Forelimb muscle (tissue), 1 donor: Measurements from ENCODE around the gene RFPL2. TPM values are rescaled to one million over a fixed set of nuclear protein-coding genes. Genes with fewer than 3 reads are reported as not detected.
"Not testable (repeated sequence)": the region's sequence is repeated elsewhere in the genome, so short reads cannot be mapped to it uniquely, and the experiment has no call there.

Experiments used
- DNase-seq: peaks from one replicate; pipeline ENCODE4 v3.0.0-alpha.2; 2013; ENCODE audit warnings: low read depth
- polyA plus RNA-seq: library from polyadenylated mRNA; unstranded; fragments of 120-200 nt; gene quantifications from one replicate; pipeline ENCODE4 v1.2.1, GENCODE V29; 2013; ENCODE audit not compliant: insufficient read length

RFPL2 gene
- polyA plus RNA-seq, 1 donor = 0.16 TPM

DNA sequence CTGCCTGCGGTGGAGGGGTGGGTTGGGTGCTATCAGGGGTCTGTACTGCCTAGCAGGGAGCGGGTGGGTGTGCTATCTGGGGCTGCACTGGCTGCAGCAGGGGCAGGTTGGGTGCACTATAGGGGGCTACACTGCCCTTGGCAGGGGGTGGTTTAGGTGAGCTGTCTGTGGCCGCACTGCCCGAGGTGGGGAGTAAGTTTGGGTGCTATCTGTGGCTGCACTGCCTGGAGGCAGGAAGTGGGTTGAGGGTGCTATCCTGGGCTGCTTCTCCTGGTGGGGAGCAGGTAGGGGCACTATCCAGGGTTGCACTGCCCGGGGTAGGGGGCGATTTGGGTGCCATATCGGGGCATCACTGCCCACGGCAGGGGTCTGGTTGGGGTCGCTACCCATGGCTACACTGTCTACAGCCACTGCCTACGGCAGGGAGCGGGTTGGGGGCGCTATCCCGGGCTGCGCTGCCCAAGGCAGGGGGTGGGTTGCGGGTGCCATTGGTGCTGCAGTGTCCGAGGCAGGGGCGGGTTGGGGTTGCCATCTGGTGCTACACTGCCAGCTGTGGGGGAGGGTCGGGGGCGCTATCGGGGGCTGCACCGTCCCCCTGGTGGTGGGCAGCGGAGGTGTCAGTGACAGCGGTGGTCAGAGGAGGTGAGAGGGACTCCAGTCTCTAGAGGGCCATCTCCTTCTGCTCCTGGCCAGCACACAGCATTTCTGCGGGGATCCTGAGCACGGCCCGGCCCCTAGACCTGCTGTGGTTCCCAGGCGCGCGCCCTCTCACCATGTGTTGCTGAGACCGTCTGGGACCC lies 1.3 kb upstream of the RFPL2 start:
- DNase-seq = no peak

- DNase-seq = no peak
Observed at GRCh38 chr22:32204040-32204855, 625 bp downstream of the RFPL2 start.

DNA sequence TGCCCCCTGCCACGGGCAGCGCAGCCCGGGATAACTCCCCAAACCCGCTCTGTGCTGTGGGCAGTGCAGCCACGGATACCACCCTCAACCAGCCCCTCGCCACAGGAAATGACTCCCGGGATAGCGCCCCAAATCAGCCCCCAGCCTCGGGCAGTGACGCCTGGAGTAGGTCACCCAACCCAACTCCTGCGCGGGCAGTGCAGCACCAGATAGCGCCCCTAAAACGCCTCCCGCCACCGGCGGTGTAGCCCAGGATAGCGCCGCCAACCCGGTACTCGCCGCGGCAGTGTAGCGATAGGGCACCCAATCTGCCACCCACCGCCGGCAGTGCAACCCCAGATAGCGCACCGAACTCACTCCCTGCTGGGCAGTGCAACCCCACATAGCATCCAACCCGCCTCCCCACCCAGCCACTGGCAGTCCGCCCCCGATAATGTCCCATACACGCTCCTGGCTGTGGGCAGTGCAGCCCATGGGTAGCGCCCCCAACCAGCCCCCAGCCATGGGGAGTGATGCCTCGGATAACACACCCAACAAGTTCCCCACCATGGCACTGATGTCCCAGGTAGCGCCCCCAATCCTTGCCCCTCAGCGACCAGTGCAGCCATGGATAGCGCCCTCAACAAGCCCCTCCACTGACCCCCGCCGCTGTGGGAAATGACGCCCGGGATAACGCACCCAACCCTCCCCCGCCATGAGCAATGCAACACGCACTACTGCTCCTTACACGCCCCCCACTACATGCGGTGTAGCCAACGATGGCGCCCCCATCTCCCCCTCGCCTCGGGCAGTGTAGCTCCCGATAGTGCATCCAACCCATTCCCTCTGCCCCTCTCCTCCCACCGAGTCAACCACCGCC lies 1.5 kb downstream of the RFPL2 start:
- DNase-seq = no peak

DNA sequence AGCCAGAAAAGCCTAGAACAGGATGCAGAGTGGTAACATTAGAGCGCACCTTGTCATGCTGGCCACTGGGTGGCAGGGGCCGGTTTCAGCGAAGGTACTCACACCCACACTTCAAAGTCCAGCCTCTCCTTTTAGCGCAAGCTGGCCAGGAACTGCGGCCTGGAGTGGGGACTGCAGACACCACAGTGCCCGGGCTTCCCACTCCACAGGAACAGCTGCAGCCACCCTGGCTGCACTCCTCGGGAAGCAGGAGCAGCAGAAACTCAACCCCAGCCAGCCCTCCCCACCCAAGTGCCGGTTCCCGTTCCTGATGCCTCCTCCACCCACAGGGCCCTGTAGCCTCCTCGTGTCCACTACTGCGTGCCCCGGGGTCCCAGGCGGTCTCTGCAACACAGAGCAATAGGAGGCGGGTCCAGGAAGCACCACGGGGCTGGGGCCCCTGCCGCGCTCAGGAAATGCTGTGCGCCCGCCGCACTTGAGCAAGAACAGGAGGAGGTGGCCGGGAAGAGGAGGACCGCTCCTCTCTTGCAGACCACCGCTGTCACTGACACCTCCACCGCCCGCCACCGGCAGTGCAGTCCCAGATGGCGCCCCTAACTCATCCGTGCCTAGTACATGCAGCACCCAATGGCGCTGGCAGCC lies 2.2 kb downstream of the RFPL2 start:
- DNase-seq = no peak

GRCh38 chr22:32202161-32202538 lies 2.7 kb downstream of the RFPL2 start:
- DNase-seq = no peak

GRCh38 chr22:32200752-32201151 lies 4.1 kb downstream of the RFPL2 start:
- no peak for DNase-seq

DNA sequence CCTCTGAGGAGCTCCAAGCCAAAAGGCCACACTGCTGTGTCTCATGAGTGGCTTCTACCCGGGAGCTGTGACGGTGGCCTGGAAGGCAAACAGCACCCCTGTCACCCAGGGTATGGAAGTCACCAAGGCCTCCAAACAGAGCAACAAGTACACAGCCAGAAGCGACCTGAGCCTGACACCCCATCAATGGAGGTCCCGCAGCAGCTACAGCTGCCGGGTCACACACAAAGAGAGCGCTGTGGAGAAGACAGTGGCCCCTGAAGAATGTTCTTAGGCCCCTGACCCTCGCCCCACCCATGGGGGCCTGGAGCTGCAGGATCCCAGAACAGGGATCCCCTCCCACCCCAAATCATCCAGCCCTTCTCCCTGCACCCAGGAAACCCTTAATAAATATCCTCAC lies 4.9 kb downstream of the RFPL2 start:
- no peak for DNase-seq

- no peak for DNase-seq
Observed at GRCh38 chr22:32199341-32199740, 5.5 kb downstream of the RFPL2 start.

DNA sequence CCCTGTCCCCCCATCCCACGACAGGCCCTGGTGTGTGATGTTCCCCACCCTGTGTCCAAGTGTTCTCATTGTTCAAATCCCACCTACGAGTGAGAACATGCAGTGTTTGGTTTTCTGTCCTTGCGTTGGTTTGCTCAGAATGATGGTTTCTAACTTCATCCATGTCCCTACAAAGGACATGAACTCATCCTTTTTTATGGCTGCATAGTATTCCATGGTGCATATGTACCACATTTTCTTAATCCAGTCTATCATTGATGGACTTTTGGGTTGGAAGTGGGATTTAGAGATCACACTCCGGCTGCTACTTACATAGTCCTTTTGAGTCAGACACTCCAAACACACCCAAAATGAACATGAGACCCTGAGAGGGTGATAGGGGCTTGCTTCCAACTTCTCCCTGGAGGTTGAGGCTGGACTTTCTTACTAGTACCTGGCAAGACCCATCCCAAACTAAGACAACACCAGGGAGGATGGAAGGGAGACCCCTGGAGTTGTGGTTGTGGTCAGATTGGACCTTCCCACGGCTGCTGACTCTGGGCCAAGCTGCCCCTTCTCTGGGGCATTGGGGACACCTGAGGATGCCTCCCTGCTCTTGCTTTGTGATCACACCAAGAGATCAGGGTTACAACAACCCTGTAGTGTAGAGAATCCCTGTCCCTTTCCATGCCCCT lies 7.2 kb downstream of the RFPL2 start:
- DNase-seq = not testable (repeated sequence)

DNA sequence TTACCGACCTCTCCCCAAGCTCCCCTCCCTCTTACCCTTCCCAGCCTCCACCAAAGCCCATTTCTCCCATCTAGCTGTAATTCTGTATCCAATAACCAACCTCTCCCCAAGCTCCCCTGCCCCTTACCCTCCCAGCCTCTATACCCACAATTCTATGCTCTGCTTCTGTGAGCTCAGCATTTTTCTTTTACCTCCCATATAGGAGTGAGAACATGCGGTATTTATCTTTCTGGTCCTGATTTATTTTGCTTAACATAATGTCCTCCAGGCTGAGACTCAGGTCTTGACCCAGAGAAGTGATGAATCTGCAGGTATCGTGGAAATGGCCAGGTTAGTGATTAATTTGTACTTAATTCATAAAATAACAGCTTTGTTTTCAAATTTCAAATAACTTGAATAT lies 9.0 kb downstream of the RFPL2 start:
- not testable (repeated sequence) for DNase-seq

GRCh38 chr22:32193346-32193745 lies 11.5 kb downstream of the RFPL2 start:
- DNase-seq = not testable (repeated sequence)

DNA sequence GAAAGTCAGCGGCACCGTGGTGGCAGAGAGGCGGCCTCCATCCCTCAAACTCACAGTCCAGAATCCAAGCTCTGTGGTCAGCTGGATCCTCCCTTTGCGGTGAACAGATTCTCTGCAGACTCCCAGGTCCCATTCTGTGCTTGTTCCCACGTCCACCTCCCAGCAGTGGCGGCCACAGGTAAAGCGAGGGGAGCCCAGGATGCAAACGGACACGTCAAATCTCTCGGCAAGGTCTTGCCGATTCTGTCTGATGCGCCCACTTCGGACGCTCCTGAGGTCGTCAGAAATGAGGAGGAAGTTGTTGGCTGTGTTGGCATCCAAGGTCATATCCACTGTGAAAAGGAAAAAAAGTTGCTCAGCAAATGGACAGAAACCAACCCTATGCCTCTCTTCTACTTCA lies 13.9 kb downstream of the RFPL2 start:
- not testable (repeated sequence) for DNase-seq

GRCh38 chr22:32185821-32186220 lies 19.1 kb downstream of the RFPL2 start:
- DNase-seq = no peak

DNA sequence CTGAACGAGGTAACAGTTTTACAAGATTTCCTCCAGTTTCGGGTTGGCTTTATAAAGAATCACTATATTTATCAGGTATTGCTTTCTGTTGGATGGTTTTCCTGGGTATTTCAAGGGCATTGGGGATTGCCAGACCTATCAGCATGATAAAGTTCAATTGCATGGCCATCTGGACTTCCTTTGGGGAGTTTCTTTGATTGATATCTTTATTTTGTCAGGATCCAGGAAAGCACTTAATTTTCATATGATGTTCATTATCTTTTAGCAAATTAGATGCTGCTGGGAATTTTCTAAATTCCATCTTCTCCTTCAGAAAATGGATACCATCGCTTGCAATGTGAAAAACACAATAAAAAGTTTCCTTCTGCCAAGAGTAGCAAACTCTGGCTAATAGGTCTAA lies 21.2 kb downstream of the RFPL2 start:
- DNase-seq = no peak

DNA sequence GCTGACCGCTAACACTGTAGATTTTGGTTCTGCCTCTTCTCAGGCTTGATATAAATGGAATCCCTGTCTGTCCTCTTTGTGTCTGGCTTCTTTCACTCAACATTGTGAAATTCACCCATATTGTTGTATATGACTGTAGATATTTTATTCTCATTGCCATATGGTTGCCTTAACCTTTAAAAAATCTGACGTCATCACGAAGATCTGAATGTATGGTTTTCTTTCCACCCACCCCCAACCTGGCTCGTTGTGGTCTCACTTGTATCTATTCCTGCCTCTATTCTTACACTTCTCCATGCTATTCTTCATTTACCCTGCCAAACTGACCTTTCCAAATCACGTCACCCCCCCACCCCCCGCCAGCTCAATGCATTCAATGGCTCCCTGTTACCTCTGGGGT lies 23.8 kb downstream of the RFPL2 start:
- DNase-seq = no peak

GRCh38 chr22:32177221-32177765 lies 27.6 kb downstream of the RFPL2 start:
- no peak for DNase-seq

DNA sequence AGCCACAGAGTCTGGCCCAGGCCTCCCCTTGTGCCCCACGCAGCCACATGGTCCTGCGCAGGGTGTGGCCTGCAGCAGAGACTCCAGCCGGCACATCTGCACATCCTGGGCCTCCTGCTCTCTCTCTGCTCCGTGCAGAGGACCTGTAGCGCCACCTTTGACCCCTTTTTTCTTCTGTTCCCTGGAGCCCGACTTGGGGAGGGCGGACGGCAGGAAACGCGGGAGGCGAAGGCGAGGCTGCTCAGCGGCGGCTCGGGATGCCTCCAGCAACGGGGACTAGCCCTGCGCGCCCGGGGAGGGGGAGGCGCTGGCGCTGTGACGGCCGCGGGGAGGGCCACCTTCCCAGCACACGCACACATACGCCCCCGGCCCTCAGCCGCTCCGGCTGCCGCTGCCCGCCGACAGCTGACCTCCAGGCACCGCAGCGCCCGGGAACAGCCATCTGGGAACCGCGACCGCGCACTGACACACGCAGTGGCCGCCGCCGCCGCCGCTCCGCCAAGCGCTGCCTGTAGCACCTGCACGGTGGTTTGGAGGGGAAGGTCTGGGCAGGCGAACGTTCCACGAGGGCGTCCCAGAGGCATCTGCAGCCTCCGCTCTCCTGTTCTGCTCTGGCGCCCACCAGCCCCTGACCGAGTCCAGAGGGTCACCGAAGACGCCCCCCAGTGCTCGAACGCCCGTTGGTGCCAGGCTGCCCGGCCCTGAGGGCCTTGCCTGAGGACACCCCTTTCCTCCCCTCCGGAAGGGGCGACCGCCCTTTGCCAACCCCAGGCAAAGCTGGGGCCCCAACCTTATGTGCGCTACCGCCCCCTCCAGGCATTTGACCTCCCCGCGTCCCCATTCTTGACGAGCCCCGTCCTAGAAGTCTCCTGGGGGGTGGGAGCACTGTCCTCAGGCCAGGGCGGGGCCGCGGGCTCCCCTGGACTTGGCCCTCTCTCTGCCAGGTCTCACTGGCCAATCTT lies 28.9 kb downstream of the RFPL2 start:
- DNase-seq = no peak

GRCh38 chr22:32175115-32175514 lies 29.8 kb downstream of the RFPL2 start:
- no peak for DNase-seq

DNA sequence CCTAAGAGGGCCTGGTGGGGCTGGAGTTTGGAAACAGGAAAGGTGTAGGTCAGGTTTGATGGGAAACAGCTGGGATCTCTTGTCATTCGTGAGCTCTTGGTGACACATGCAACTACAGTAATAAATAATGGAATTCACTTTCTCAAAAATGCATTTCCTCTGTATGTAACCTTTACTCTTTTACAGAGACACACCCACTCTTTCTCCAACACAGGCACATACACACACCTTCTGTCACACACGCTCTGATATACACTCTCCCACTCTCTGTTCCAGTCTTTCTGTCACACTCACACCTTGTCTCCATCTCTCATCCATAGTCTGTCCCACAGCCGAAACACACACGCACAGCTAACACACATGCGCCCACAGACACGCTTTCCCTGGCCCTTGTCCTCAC lies 39.2 kb downstream of the RFPL2 start:
- DNase-seq = no peak
